ENCODE data around the gene EPX.
"Not testable (repeated sequence)": the region's sequence is repeated elsewhere in the genome, so short reads cannot be mapped to it uniquely, and the experiment has no call there.

EPX gene, protein sequence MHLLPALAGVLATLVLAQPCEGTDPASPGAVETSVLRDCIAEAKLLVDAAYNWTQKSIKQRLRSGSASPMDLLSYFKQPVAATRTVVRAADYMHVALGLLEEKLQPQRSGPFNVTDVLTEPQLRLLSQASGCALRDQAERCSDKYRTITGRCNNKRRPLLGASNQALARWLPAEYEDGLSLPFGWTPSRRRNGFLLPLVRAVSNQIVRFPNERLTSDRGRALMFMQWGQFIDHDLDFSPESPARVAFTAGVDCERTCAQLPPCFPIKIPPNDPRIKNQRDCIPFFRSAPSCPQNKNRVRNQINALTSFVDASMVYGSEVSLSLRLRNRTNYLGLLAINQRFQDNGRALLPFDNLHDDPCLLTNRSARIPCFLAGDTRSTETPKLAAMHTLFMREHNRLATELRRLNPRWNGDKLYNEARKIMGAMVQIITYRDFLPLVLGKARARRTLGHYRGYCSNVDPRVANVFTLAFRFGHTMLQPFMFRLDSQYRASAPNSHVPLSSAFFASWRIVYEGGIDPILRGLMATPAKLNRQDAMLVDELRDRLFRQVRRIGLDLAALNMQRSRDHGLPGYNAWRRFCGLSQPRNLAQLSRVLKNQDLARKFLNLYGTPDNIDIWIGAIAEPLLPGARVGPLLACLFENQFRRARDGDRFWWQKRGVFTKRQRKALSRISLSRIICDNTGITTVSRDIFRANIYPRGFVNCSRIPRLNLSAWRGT

GRCh38 chr17:58192612-58193011 is at the start of gene EPX:
TSS of gene EPX (plus strand) at chr17:58192726. CDS start at chr17:58192847, 121 bp downstream.
- no peak for DNase-seq

DNA sequence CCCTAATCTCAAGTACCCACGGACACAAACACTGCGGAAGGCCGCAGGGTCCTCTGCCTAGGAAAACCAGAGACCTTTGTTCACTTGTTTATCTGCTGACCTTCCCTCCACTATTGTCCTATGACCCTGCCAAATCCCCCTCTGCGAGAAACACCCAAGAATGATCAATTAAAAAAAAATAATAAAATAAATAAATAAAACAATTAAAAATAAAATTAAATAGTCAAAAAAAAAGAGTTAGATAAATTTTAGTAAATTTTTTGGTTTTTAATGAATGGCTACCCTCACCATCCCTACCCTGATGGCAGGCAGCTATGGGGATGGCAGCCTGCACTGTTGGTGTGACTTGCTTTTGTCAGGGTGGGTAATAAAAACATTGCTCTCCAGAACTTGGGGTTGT is 49.2 kb upstream of the EPX start:
- DNase-seq: not testable (repeated sequence)

DNA sequence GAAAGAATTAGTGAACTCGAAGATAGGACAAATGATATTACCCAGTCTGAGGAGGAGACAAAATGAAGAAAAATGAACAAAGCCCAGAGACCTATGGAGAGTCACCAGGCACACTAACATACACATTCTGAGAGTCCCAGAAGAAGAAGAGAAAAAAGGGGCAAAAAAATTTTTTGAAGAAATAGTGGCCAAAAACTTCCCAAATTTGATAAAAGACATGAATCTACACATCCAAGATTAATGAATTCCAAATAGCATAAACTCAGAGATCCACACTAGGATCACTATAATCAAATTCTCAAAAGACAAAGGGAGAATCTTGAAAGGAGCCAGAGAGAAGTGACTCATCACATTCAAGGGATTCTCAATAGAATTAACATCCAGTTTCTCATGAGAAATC is 47.7 kb upstream of the EPX start:
- no peak for DNase-seq

DNA sequence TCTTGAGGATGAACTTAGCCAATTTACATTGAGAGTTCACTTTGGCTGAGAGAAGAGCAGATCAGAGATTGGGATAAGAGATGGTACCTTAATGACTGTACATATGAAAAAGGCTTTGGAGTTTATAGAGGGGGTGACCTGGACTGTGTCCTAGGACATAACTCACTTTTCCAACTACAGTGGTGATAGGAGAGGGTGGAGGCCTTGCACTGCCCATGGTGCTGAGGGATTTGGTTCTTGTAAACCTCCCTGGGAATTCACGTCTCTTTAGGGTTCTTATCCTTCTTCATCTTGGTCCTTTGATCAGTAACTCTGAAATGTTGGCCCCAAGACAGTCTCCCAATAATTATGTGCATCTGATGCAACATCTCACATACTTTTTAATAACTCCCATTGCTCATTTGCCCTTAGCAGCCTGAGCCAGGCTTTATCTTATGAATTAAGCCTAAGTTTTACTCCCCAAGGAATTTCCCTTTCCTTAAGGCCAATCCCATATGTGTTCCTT is 44.5 kb upstream of the EPX start, which contains the start of gene OR4D1:
Gene OR4D1, plus strand, starts transcription at position 455 of the 505 bp plus-strand sequence. CDS start 6,770 bp downstream, outside the sequence.
- no peak for DNase-seq

DNA sequence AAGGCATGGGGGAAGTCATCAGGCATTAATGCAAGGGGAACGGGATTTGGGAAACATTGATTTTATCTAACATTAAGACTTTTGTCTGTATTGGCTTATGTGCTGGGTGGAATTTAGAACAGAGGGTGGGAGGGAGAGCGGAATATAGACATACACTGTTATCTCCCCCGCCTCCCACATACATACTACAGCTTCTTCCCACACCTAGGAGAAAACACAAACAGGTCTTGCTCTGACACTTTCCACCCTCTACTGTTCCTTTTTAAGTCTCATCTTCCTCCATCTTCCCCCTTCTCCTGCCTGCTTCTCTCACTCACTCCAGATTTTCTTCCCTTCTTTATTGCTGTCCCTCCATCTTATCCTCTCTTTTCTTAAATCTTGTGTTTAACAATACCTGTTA is 43.9 kb upstream of the EPX start:
- DNase-seq: no peak

- no peak for DNase-seq
These were observed 42.1 kb upstream of the EPX start for GRCh38 chr17:58150394-58150793.

- DNase-seq: no peak
These were observed 39.5 kb upstream of the EPX start for GRCh38 chr17:58153046-58153445.

- DNase-seq: no peak
These were observed 38.9 kb upstream of the EPX start for GRCh38 chr17:58153671-58154070.

DNA sequence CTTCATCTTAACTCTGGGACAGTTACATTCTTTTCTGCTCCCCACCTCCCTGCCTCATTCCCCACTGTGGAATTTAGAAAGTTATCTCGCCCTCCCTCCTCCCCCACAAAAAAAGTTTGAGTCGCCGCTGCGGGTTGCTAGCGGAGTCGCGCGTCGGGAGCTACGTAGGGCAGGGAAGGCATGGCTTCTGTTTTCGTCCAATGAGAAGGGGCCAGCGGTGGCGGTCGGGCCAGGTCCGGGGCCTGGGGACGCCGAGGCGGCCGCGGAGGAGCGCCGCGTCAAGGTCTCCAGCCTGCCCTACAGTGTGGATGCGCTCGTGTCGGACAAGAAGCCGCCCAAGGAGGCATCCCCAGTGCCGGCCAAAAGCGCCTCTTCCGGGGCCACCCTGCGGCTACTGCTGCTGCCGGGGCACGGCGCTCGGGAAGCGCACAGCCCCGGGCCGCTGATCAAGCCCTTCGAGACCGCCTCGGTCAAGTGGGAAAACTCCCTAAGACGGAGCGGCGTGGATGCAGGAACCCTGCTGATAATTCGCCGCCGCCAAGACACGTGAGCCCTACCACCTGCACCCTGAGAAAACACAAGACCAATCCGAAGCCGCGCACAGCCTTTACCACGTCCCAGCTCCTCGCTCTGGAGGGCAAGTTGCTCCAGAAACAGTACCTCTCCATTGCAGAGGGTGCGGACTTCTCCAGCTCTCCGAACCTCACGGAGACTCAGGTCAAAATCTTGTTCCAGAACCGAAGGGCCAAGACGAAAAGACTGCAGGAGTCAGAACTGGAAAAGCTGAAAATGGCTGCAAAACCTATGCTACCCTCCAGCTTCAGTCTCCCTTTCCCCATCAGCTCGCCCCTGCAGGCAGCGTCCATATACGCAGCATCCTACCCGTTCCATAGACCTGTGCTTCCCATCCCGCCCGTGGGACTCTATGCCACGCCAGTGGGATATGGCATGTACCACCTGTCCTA is 35.4 kb upstream of the EPX start:
- DNase-seq: peak; percentile 60

- DNase-seq: no peak
These were observed 34.3 kb upstream of the EPX start for GRCh38 chr17:58158181-58158580.

DNA sequence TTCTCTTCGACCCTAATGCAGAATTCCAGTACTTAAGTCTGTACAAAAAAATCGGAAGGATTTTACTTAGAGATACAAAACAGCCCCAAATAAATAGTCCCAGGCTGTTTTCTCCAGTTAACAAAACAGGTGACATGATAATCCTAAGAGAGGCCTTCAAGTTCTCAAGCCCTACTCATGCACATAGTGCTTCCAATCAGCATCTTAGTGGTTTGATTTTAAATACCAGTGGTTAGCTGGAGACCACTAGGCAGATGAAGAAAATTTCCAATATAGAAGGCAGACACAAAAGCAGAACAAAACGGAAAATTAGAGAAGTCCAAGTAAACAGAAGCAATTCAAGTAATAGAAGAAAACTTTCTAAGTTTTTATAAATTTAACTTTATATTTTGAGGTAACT is 31.0 kb upstream of the EPX start:
- no peak for DNase-seq

GRCh38 chr17:58165981-58166380 is 26.5 kb upstream of the EPX start:
- DNase-seq: no peak

DNA sequence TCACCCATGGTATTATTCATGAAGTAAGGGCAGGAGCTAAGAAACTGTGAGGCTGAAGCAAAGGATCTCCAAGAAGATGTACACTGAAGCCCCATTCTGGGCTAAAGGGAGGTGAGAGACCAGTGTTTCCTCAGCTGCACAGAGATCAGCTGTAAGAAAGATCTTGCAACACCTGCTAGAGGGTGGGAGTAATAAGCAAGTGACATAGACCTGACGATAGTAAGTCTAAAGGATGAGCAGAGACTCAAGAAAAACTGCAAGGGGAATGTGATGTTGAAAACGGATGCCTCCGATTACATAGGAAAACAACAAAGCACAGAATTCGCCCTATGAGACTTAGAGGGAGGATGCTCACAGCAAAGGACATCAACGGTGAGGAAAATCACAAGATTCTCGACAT is 25.8 kb upstream of the EPX start, which contains the start of gene OR4D2:
Gene OR4D2, plus strand, starts transcription at position 301 of the 400 bp plus-strand sequence. CDS start 2,674 bp downstream, outside the sequence.
- DNase-seq: no peak

GRCh38 chr17:58170622-58171021 is 21.9 kb upstream of the EPX start:
- no peak for DNase-seq

DNA sequence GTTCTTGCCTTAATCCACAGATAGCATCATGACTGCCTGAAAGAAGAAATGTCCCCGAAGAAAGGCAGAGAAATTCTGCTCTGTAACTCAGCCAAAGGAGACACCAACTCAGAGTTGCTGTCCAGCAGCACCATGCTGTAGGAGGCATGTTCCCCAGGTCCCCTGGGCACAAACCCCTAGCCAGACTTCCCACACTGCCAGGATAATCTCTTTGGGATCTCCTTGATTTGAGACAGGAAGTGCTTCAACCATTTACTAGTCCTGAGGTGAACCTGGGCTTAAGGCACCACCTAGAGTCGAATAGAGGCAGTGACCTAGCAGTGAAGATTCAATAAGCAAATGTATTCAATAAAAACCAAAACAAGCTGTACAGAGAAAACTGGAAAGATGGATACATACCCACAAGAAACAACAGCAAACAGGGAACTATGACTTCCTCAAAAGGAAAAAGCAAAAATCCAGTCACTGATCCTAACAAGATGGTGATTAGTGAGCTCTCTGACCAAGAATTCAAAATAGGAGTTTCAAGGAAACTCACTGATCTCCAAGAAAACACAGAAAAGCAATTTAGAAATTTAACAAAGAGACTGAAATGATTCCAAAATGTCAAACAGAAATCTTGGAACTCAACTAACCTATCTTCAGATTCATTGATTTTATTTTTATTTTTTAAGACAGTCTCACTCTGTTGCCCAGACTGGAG is 20.0 kb upstream of the EPX start:
- no peak for DNase-seq

DNA sequence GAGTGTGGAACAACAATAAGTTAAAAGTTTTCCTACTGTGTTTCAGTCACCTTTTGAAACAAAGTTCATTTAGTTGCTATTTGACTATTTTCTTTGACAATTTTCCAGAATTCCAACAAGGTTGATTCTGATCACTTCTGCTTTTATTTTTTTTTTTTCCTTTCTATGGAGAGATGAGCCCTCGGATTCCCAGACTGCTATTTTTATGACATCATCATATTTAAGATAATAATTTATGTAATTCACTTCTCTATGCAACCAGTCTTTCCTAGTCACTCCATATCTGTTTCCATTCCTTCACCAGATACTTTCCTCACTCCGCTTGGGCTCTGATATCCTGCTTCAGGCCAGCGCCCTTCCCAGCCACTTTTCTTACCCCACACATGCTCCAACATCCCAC is 17.7 kb upstream of the EPX start:
- no peak for DNase-seq

- no peak for DNase-seq
These were observed 16.3 kb upstream of the EPX start for GRCh38 chr17:58176200-58176599.

GRCh38 chr17:58181796-58182195 is 10.7 kb upstream of the EPX start:
- no peak for DNase-seq

GRCh38 chr17:58183514-58183913 is 9.0 kb upstream of the EPX start:
- no peak for DNase-seq

DNA sequence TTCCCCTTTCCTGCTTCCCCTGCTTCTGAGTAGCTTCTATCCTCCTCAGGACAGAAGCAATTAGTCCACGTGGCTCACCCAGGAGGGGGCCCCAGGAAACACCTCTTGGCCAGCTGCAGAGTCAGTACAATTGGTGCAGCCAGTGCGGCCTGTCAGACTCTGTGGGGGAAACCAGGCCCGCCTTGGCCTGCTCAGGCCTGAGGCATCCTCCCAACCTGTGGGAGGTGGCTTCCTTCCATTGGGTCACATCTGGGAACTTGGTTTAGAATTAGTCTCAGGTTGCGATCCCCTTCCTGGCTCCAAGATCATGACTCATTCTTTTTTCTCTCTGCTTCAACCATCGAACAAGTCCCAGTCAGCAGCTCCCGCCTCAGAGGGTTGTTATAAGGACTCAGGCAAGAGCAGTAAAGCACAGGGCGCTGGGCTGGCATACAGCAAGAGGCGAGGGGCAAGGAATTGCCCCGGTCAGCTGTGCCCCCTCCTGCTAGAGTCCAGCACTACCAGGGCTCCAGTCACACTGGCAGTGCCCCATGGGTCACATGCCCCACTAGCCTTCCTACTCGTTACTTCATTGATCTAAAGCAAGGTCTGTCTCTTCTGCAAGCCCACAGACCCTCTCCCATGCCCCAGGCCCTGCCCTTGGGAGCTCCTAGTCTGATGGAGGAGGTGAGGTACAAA is 8.1 kb upstream of the EPX start:
- no peak for DNase-seq

DNA sequence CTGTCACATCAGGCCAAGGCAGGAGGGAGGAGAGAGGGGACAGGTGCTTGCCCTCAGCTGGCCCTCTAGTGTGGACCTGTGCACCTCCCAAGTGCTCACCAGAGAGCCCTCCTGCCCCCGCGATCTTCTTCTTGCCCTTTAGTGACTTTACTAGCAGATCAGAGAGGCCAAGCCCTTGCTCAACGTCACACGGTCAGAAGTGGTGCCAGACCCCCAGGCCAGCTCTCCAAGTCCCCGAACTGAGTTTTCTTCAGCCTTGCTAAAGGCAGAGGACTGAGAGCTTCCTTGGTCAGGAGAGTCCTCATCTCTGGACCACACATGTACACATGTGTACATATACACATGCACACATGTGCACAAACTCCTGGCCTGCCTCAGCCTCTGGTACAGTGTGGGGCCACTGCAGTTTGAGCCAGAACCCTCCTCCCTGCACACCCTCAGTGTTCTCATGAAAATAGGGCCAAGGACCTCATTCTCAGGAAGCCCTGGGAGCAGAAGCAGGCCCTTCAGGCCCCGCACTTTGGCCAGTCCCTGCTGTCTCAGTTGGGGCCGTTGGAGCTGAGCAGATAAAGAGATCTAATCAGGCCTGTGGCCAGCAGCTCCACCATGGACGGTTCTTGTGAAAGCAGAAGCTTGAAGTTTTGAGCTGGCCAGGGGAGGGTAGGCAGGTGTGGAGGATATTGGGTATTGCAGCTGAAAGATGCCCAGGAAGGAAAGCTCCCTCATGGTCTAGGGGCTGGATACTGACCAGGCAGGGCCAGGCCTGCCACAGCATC is 7.4 kb upstream of the EPX start:
- no peak for DNase-seq
